NCI-H2107 (cell line): Measurements from ENCODE around the gene DDC.
"Not testable (repeated sequence)": the region's sequence is repeated elsewhere in the genome, so short reads cannot be mapped to it uniquely, and the experiment has no call there.

Source experiments
- DNase-seq: peaks from one replicate; lab custom pipeline; 2025; lab: John Stamatoyannopoulos, UW

DDC gene

DNA sequence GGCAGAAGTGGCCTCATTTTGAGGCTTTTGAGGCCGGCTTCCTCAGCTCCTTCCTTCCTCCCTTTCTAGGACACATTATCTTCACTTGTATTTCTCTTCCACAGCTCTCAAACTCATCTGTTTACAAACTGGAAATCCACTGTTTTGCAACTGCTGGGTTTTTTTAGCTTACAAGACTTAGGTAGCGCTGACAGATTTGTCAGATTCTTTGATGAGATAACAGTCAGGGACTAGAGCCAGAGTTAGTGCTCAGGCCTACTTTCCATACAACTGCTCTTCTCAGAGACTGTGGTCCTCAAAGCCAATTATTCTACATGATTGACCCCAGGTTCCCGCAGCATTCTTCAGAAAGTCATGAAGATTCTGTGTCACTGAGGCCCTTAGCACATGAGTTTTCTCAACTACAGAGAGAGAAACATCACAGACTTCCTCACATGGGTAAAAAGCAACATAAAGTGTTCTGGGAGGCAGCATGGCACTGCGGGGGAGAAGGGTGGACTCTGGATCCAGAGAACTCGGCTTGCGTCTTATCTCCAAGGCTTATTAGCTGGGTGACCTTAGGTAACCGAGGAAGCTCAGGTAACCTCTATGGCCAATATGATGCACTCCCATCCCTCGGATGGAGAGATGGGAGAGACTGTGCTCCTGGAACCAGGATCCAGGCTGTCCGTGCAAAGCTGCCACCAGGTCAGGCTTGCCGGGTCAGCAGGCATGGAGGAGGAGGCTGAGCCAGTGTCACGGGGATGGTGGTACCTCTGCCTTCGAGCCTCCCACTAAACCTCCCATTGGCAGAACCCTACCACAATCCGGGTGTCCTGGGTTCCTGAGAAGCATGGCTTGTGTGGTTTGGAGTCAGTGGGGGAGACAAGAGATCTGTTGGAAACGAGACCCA, 10.5 kb downstream of the DDC start:
- no peak for DNase-seq

DNA sequence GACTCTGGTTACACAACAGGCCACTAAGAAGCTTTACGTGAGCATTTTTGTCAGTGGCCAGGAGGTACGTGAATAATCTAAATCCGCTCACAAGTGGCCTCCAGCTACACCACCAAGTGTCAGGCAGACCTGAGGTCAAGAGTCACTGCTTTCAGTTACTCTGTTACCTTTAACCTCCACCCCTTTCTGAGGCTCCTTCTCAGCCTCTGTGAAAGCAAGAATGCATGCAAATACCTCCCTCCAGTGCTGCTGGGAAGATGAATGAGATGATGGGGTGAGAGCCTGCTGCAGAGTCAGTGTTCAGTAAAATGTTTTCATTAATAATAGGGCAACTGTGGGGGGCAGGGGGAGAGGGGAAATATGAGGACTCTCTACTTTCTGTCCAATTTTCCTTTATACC, 11.2 kb downstream of the DDC start:
- no peak for DNase-seq

DNA sequence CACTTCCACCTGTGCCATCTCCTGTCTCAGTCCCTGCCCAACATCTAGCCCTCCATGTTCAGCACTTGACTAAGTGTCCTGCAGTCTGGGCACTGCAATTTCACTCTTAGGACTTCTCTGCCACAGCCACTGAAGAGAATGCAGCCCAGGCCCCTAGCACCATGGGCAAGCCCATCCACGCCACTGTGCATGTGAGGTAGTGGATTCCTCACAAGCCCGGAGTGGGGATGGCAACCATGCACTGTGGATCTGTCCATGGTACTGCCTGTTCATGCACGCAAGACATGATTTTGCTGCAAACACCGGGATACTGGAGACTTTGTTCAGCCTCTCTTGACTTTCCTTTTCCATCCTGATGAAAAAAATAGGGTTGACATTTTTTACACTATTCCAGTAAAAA, 12.3 kb downstream of the DDC start:
- DNase-seq: no peak

GRCh38 chr7:50552139-50552538, 13.1 kb downstream of the DDC start:
- DNase-seq: peak; percentile 78

DNA sequence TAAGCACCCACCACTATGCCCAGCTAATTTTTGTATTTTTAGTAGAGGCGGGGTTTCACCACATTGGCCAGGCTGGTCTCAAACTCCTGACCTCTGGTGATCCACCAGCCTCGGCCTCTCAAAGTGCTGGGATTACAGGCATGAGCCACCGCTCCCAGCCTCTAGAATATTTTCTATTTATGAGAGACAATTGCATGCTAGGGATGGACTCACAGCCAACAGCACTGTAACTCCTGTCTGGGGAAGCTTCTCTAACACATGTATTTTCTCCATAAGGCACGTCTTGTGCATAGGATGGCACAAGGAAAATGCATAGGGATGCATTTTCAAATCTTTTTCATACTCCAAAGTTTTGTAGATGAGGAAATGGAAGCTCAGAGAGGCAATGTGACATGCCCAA, 19.6 kb downstream of the DDC start:
- DNase-seq: not testable (repeated sequence)

DNA sequence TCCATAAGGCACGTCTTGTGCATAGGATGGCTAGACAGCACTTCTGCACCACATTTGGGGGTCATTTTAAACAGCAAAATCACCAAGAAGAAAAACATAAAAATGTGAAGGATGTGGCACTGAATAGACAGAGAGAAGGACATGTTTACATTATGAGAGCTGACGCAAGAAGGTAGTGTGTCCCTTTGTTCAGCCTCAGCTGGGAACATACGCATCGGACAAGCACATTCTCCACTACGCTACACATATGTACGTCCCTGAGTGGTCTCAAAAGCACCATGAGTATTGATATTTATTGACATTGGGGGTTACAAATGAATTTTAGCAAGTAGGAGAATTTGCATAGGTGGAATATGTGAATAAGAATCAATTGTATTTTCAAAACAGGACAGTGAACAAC, 20.2 kb downstream of the DDC start:
- no peak for DNase-seq

- no peak for DNase-seq
These were observed 21.3 kb downstream of the DDC start for GRCh38 chr7:50543776-50544442.

GRCh38 chr7:50542132-50542531, 23.1 kb downstream of the DDC start:
- no peak for DNase-seq

DNA sequence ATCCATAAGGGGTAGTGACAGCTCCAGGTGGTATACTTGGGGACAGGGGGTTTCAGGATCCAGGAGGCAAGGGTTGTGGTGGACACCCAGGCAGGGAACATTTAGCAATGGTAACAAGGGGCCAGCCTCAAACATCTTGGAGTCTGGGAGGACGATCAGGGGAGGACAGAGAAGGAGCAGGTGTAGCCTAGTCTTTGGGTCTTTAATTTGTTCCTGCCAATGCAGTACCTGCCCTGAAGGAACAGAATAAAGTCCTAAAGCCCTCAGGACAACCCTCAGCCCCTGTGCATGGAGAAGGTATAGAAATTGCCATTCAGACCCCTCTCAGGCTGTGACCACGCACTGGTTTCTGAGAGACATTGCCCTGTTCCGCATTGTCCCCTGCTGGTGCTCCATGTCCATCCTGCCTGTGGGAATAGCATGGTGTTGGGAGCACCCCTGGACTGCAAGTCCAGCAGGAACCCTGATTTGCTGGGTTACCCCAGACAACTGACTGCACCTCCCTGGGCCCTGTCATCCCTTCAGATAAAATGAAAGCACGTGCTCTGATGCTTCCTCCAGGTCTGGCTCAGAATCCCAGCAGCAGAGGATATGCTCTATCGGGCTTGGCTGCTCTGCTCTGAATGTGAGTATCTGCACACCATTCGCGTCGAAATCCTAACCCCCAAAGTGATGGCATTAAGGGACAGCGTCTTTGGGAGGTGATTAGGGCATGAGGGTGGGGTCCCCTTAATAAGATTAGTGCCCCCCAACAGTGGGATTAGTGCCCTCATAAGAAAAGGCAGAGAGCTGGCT, 24.2 kb downstream of the DDC start:
- no peak for DNase-seq

DNA sequence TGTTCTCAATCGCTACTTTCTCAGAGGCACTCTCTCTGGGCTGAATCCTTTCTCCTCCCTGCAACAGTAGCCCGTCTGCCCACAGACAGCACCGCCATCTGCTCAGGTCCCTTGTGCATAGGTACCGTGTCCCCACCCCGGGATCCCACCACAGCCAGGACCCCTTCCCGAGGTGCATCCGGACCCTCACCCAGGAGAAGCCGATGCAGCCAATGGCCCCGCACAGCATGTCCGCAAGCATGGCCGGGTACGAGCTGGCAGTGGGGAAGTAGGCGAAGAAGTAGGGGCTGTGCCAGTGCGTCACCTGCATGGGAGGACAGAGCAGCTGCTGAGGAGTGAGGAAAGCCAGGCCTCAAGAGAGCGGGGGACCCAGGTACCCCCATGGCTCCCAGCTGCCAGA, 25.5 kb downstream of the DDC start:
- DNase-seq: no peak

DNA sequence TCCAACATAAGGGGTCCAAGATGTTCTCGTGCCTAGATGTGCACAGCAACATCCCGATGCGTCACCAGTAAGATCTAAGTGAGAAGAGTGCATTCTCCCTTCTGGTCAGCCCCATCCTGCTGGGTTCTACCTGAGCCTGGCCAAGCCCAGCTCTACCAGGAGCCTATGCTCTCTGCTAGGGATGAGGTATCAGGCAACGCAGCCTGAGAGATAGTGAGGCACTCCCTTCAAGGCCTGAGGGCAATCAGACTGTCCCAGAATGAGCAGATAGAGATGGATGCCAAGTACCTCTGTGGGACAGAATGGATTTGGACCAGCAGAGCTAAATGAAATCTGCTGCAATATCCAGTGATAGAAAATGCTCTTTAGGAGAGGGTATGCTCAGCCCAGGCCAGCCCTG, 26.7 kb downstream of the DDC start:
- no peak for DNase-seq

DNA sequence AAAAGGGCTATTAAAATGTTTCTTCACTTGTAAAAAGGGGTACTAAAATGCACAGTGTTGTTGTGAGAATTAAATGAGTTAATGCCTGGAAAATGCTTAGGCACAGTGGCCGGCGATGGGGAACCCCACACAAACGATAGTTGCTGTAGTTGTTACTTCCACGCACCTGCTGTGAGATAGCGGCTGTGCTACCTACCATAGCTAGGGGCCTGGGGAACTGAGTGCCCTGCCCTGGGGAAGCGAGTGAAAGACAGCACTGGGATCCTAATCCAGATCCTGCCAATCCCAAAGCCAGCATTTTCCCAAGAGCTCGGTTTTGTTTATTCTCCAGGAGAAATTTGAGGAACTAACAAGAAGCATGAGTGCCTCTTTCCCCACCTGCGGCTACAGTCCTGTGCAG, 27.8 kb downstream of the DDC start:
- DNase-seq: no peak

- DNase-seq: not testable (repeated sequence)
These were observed 29.9 kb downstream of the DDC start for GRCh38 chr7:50535291-50535711.

DNA sequence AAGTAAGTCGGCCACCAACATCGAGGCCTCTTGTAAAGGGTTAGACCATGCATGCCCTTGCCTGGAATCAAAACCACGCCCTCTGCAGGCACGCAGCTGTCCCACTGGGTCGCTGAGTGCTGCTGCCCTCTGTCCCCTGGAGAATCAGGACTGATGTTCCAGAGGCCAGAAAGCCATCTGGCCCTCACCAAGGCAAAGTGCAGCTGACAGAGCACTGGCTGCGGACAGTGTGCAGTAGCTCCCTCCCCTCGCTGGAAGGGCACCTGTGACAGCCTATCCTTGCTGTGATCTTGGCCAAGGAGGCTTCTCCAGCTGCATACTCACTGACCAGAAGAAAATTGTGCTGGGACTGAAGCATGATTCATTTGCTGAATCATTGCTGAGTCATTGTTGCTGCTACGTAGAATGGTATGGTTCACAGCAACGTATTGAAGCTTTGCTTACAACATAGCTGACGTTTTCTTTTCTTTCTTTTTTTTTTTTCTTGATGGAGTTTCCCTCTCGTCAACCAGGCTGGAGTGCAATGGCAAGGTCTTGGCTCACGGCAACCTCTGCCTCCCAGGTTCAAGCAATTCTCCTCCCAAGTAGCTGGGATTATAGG, 30.4 kb downstream of the DDC start:
- DNase-seq: no peak

DNA sequence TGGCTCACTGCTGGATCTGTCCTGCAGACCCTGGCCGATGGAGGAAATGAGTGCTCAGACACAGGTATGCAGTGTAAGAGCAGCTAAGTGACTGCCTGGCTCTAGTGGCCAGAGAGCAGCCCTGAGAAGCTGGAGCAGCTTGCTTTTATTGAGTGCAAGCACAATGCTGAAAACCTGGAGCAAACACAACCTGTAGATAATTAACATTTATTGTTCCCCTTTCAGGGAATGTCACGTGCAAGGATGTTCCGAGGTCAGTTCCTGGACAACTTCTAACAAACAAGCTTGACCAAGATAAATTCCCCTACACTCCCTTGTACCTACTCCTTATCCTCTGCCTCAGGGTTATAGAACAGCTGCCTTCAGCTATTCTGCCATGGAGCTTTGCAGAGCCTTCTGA, 31.3 kb downstream of the DDC start:
- no peak for DNase-seq

DNA sequence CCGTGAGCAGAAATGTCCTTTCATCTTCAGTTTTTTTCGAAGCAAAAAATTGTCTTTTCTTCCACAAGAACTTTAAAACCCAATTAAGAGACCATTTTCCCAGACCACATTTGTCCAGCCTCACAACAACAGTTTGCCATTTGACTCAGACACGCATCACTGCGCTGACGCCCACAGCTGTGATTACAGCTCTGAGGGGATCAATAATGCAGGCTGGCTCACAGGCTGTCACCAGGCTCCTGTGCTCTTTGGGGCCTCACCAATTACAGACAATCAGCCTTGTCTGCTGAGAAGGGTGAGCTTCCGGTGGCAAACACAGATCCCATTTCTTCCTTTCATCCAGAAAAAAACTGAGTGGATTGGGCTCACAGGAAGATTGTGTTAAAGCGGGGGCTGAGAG, 33.3 kb downstream of the DDC start:
- DNase-seq: no peak

- peak; percentile 48 for DNase-seq
These were observed 33.7 kb downstream of the DDC start for GRCh38 chr7:50531401-50531911.

- no peak for DNase-seq
These were observed 34.4 kb downstream of the DDC start for GRCh38 chr7:50530766-50531165.

GRCh38 chr7:50529093-50529862, 35.9 kb downstream of the DDC start:
- no peak for DNase-seq

DNA sequence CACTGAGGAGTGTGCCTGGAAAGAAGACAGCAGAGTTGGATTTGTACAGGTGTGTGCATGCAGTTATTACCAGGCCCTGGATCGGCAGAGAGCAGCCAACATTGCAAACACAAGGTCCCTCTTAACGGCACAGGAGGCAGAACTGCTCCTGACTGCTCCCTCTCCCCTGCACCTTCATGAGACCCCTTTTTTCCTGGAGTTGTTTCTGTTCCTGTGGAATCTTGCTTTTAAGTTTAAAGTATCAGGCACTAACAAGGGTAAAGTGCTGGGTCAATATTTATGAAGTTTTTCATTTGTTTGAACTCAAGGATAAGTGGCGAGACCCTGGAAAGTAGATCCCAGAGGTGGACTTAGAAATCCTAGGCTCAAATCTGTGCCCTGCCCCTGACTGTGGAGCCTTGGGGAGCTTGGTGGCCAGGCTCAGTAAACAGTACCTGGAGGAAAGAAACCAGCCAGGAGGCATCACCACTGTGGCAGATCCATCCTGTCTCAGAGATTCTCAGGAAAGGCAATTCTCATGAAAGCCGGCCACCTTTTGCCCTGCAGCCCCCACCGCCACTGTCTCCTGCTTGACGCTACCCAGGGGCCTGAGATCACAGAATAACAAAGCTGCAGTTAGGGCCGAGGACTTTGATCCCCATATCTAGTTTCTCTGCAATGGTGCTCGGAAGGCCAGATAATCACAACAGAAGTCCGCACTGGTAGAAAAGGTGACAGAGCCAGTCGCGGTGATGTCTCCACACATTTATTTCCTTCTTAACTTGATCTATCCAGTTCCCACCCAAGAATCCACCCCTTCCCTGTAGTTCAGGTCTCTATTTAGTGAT, 36.7 kb downstream of the DDC start:
- DNase-seq: no peak
